Measurements from ENCODE around the gene ZC3HAV1. TPM values are rescaled to one million over a fixed set of nuclear protein-coding genes. Genes with fewer than 3 reads are reported as not detected.

The ZC3HAV1 gene
- total RNA-seq, 2 donors from 2014 or later: 67.6 to 76.0 TPM

- H3K4me1 ChIP-seq (ENCODE audit: control insufficient read depth, insufficient read depth, low read length): peaks cover 14% of the 10 kb centered on the region
- H3K4me3 ChIP-seq (ENCODE audit: low read length): peak overlapping the region; percentile 21
- H3K27me3 Mint-ChIP-seq (ENCODE audit: insufficient read depth): no peaks in the 10 kb centered on the region
- H3K9me3 Mint-ChIP-seq: peaks cover 4% of the 10 kb centered on the region
- H3K27ac ChIP-seq (ENCODE audit: low read depth, low read length): no peak overlapping the region
- H3K9ac ChIP-seq (ENCODE audit: extremely low read depth, low read length, poor library complexity, severe bottlenecking): no peak overlapping the region
- H3K36me3 ChIP-seq (ENCODE audit: control insufficient read depth, insufficient read depth, low read length): no peaks in the 10 kb centered on the region
- WGBS, 2 experiments (ENCODE audit: insufficient coverage in 1 of 2, insufficient read length in 1 of 2): 65% methylated on average over 4 of the region's 4 CpGs; no CpG with 5 or more reads in 1 of the 2 experiments
- TF ChIP-seq, protein P1, sequence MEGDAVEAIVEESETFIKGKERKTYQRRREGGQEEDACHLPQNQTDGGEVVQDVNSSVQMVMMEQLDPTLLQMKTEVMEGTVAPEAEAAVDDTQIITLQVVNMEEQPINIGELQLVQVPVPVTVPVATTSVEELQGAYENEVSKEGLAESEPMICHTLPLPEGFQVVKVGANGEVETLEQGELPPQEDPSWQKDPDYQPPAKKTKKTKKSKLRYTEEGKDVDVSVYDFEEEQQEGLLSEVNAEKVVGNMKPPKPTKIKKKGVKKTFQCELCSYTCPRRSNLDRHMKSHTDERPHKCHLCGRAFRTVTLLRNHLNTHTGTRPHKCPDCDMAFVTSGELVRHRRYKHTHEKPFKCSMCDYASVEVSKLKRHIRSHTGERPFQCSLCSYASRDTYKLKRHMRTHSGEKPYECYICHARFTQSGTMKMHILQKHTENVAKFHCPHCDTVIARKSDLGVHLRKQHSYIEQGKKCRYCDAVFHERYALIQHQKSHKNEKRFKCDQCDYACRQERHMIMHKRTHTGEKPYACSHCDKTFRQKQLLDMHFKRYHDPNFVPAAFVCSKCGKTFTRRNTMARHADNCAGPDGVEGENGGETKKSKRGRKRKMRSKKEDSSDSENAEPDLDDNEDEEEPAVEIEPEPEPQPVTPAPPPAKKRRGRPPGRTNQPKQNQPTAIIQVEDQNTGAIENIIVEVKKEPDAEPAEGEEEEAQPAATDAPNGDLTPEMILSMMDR (conservative IDR thresholded peaks at IDR 0.05): no peak
- DNase-seq: no peak
- H3K27ac Mint-ChIP-seq: peak overlapping the region; percentile 71
- H3K36me3 Mint-ChIP-seq (ENCODE audit: low read depth): no peaks in the 10 kb centered on the region
- no peaks in the 10 kb centered on the region for H3K27me3 ChIP-seq (ENCODE audit: control insufficient read depth, insufficient read depth, low read length, poor library complexity, severe bottlenecking)
- no peak overlapping the region for H3K4me3 Mint-ChIP-seq
- peaks cover 41% of the 10 kb centered on the region for H3K4me1 Mint-ChIP-seq
- H3K9me3 ChIP-seq (ENCODE audit: control insufficient read depth, low read length): no peaks in the 10 kb centered on the region
Measured at GRCh38 chr7:139124084-139124914, 14.8 kb upstream of the ZC3HAV1 start.

DNA sequence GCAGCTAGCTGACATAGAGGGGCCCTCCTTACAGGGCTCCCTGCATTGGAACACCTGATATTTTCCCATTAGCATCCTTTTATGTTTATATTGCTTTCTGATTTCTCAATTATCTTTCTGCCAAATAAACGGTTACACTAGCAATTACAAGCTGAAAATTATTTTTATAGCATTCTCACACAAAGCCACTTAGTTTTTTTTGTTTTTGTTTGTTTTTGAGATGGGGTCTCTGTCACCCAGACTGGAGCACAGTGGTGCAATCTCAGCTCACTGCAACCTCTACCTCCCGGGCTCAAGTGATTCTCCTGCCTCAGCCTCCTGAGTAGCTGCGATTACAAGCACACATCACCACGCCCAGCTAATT, 9.9 kb upstream of the ZC3HAV1 start:
- Histone ChIP-seq H3K4me3 (ENCODE audit: low read length) (no peak overlapping the region), H3K9me3 (ENCODE audit: control insufficient read depth, low read length) (no peaks in the 10 kb centered on the region), H3K9ac (ENCODE audit: extremely low read depth, low read length, poor library complexity, severe bottlenecking) (no peak overlapping the region), H3K36me3 (ENCODE audit: control insufficient read depth, insufficient read depth, low read length) (no peaks in the 10 kb centered on the region), H3K27ac (ENCODE audit: low read depth, low read length) (no peak overlapping the region), H3K27me3 (ENCODE audit: control insufficient read depth, insufficient read depth, low read length, poor library complexity, severe bottlenecking) (no peaks in the 10 kb centered on the region), H3K4me1 (ENCODE audit: control insufficient read depth, insufficient read depth, low read length) (peaks cover 9% of the 10 kb centered on the region)
- H3K27me3 Mint-ChIP-seq (ENCODE audit: insufficient read depth): no peaks in the 10 kb centered on the region
- H3K27ac Mint-ChIP-seq: no peak overlapping the region
- TF ChIP-seq, protein P1 (conservative IDR thresholded peaks at IDR 0.05): no peak
- H3K4me3 Mint-ChIP-seq: no peak overlapping the region
- peaks cover 37% of the 10 kb centered on the region for H3K4me1 Mint-ChIP-seq
- H3K36me3 Mint-ChIP-seq (ENCODE audit: low read depth): no peaks in the 10 kb centered on the region
- 95% methylated on average over 4 of the region's 4 CpGs; no CpG with 5 or more reads in 1 of the 2 experiments for WGBS, 2 experiments (ENCODE audit: insufficient coverage in 1 of 2, insufficient read length in 1 of 2)
- no peak for DNase-seq
- H3K9me3 Mint-ChIP-seq: no peaks in the 10 kb centered on the region

GRCh38 chr7:139118805-139119485, 9.4 kb upstream of the ZC3HAV1 start:
- DNase-seq: peak; percentile 52
- no peaks in the 10 kb centered on the region for H3K36me3 Mint-ChIP-seq (ENCODE audit: low read depth)
- Histone ChIP-seq H3K9ac (ENCODE audit: extremely low read depth, low read length, poor library complexity, severe bottlenecking) (no peak overlapping the region), H3K4me3 (ENCODE audit: low read length) (no peak overlapping the region), H3K4me1 (ENCODE audit: control insufficient read depth, insufficient read depth, low read length) (peaks cover 7% of the 10 kb centered on the region), H3K36me3 (ENCODE audit: control insufficient read depth, insufficient read depth, low read length) (no peaks in the 10 kb centered on the region), H3K27me3 (ENCODE audit: control insufficient read depth, insufficient read depth, low read length, poor library complexity, severe bottlenecking) (no peaks in the 10 kb centered on the region), H3K9me3 (ENCODE audit: control insufficient read depth, low read length) (no peaks in the 10 kb centered on the region), H3K27ac (ENCODE audit: low read depth, low read length) (no peak overlapping the region)
- H3K4me3 Mint-ChIP-seq: no peak overlapping the region
- H3K9me3 Mint-ChIP-seq: no peaks in the 10 kb centered on the region
- TF ChIP-seq, protein P1 (conservative IDR thresholded peaks at IDR 0.05): no peak
- H3K27ac Mint-ChIP-seq: peak overlapping the region; percentile 60
- H3K27me3 Mint-ChIP-seq (ENCODE audit: insufficient read depth): no peaks in the 10 kb centered on the region
- H3K4me1 Mint-ChIP-seq: peaks cover 33% of the 10 kb centered on the region
- WGBS, 2 experiments (ENCODE audit: insufficient coverage in 1 of 2, insufficient read length in 1 of 2): 93% methylated on average over 4 to 7 of the region's 7 CpGs
